ENCODE measurements around the gene CRYAB.
"Not testable (repeated sequence)": the region's sequence is repeated elsewhere in the genome, so short reads cannot be mapped to it uniquely, and the experiment has no call there.

The CRYAB gene

DNA sequence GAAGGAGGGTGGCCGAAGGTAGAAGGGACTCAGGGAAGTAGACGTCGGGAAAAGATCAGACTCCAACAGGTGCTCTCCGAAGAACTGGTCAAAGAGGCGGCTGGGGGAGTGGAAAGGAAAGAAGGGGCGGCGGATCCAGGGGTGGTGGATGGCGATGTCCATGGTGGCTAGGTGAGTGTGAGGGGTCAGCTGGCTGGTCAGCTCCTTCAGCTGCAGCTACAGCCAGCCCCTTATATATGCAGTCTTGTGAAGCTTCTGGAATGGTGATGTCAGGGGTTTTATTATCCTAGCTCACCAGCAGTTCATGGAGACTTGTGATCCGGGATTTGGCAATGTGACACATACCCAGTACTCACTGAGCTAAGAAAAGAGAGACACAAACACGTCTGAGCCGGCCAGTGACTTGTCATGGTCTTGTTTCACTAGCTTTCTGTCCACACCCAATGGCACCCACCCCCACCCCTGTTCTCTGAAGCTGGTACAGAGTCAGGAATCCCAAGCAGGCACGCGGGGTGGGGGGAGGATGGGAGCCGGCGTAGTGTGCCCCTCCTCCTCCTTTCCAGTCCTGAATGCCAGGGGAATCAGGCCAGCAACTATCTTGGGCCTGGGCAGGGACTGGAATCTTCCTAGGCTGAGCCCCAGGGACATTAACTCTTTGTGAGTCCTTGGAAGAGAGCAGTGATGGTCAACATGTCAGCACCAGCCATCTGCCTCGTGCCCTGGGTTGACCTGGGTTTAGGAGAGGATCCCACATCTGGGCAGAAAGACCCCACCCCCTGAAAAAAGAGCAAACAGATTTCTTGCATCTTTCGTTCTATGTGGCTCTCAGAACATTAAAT, at the start of gene CRYAB:
TSS of gene CRYAB (minus strand) at position 208 of the 839 bp plus-strand sequence. CDS start at position 162, 46 bp downstream.
- DNase-seq = no peak

- no peak for DNase-seq
Observed at GRCh38 chr11:111960916-111961315, 49.3 kb upstream of the CRYAB start.

- no peak for DNase-seq
Observed at GRCh38 chr11:111957663-111958444, 46.3 kb upstream of the CRYAB start.

DNA sequence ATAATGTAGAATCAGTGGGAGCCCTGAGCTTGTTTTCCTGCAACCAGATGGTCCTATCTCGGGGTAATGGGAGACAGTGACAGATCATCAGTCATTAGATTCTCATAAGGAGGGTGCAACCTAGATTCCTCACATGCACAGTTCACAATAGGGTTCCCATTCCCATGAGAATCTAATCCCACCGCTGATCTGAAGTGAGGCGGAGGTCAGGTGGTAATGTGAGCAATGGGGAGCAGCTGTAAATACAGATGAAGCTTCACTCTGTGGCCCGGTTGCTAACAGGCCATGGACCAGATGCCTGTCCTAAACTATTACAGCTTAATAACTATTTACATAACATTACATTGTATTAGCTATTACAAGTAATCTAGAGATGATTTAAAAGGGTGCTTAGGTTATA, 42.6 kb upstream of the CRYAB start:
- DNase-seq = no peak

- no peak for DNase-seq
Observed at GRCh38 chr11:111951565-111951964, 40.0 kb upstream of the CRYAB start.

GRCh38 chr11:111949519-111950426, 38.2 kb upstream of the CRYAB start:
- DNase-seq = no peak

- no peak for DNase-seq
Observed at GRCh38 chr11:111947143-111947542, 35.6 kb upstream of the CRYAB start.

- DNase-seq = no peak
Observed at GRCh38 chr11:111946499-111946898, 34.9 kb upstream of the CRYAB start.

DNA sequence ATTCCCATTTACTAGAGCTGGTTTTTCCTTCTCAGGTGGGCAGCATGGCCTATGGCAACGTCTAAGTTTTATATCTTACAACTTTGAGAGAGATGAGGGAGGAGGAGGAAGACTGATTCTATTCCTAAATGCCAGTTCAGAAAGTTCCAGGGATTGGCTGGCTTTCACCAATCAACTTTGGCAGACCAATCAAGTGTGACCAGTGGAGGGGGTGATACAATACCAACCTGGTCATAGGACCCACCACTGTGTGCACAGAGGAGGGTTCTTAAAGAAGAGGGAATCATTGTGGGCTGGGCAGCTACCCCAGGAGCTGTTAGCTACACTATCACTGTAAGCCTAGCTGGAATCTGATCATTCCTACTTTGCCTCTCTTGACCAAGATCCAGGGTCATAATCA, 33.6 kb upstream of the CRYAB start:
- DNase-seq = no peak

DNA sequence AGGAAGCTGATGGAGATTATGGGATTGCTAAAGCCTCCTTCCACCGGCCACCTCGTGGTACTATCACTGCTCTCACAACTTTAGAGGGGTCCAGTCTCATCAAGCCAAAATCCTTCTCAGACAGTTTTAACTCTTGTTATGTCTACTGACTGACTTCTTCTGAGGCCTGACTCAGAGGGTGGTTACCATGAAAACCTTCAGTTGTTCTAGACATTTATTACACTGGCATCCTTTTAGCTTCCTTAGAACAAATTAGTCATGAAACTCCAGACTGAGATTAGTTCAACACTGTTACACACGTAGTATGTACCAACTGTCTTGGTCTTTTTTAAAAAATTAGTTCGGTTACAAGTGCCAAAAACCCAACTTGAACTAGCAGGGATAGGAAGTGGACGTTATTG, 33.1 kb upstream of the CRYAB start:
- DNase-seq = no peak

- no peak for DNase-seq
Observed at GRCh38 chr11:111944139-111944538, 32.6 kb upstream of the CRYAB start.

DNA sequence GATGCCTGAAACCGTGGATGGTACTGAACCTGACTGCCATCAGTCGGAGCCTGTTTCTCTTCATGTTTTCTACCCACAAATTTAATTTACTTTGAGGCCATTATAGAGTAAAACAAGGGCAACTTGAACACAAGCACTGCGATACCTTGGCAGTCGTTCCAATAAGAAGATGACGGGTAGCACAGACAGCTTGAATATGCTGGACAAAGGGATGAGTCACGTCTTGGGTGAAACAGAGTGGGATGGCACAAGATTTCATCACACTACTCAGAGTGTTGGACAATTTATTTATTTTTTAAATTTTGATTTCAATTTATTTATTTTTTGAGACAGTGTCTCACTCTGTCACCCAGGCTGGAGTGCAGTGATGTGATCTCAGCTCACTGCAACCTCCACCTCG, 31.3 kb upstream of the CRYAB start:
- DNase-seq = no peak

DNA sequence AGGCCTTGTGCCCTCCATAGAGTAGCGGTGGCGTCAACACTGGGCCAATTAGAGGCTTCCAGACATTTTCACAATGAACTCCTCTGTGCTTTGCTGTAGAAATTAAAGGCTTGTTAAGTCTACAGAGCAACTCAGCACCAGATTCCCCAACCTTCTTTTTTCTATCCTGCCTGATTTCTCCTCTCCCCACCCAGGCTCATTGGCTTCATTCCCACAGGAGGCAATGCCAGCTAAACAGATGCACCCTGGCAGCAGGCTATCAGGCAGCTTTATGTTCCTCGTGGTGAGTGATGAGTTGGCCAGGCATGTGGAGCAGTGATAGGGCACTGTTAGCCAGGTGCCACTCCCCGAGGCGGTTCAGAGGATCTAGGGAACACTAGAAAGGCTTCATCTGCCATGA, 30.4 kb upstream of the CRYAB start:
- DNase-seq = no peak

- no peak for DNase-seq
Observed at GRCh38 chr11:111939836-111940604, 28.4 kb upstream of the CRYAB start.

DNA sequence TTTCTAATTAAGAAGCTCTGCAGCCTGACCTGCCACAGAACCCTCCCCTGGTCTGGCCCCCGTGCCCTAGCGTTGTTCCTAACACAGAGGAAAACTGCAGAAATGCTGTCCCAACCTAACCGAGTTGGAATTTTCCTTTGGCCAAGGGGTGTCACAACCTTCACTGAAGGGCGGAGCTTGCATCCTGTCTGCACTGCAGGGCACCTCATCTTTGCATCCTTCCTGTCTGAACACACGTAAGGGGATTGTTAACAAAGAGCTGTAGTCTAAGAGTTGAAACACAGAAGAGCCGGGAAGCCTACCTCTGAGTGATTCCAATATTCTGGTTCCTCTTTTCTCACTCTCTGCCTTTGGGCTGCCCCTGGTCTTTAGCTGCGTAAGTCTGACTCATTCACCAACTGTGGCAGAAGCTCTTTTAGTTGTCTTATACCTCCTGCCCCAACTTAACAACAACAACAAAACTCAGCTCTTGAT, 27.2 kb upstream of the CRYAB start:
- no peak for DNase-seq

DNA sequence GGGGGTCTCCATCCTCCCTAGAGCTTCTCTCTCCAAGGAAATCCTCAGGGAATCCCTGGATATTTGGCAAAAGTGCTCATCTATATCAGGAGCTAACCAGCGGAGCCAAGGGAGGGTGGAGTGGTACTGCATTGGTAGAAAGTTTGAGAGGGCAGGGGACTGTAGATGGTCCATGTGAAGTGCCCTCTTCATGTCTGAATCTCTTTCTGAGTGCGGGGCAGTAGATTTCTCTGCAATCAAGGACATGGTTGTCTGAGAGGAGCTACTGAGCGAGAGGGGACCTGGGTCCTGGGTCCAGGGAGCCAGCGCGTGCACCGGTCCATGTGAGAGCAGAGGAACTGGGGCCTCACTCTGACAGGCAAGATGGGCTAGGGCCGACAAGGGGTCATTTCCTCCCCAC, 26.3 kb upstream of the CRYAB start:
- no peak for DNase-seq

DNA sequence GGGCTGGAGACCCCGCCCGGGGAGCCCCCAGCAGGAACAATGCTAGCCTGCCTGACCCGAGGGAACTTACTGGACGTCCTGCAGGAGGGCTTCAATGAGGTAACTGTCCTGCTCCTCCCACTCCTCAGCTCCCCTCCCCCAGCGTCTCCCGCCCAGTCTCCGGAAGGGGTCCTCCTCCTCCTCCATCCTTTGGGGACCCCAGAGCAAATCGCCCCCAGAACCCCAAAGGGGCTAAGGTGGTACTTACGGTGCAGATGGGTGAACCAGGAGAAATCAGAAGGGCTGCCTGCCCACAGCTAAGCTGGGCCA, 25.8 kb upstream of the CRYAB start:
- DNase-seq = no peak

DNA sequence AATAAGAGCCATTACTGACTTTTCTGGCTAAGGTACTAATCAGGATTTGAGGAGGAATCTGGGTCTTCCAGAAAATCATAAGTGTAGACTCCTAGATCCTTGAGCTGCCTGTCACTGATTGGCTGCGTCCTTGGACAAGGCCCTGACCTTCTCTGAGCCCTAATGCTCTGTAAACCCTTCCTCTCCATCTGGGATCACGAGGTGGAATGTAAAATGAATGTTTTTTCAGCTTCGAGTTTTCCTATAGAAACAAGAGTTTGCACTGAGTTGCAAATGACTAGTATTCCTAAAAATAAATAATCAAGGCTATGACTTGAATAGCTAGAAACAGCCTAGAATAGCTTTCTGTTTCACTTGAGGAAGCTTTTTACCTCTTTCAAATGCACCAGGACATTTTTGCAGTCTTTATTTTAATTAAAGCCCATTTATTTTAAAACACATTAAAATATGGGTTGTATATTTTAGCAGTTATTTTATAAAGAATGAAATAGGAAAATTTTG, 24.5 kb upstream of the CRYAB start:
- DNase-seq = no peak

DNA sequence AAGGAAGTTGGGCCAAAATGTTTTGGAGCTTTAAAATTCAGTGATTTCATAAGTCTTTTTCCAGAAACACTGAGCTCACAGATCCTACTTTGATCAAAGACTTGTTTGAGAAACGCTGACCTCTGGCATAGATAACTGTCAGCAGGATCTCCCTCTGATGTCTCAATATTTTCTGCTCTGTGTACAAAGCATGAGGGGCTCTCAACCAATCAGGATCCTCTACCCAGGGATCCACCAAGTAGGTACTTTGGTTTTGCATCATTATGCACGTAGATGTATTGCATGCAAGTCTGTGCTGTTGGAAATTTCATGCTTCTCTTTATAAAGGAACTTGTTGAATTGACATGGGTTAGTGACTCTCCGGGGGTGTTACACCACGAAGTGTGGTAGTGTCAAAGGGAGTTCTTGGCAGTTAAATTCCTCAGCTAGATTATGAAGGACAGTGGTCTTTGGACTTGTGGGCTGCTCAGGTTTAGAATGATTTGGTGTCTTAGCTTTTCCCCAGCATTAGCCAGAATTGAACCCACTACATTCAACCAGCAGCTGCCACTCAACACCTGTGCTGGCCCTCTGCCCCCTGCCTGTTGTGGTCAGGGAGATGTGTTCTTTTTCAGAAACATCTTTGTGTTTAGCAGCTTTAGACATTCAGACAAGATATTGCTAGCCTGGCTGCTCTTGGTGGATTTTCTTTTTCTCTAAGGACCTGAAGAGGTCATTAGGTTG, 23.9 kb upstream of the CRYAB start:
- DNase-seq = no peak

GRCh38 chr11:111934306-111934705, 22.7 kb upstream of the CRYAB start:
- no peak for DNase-seq

DNA sequence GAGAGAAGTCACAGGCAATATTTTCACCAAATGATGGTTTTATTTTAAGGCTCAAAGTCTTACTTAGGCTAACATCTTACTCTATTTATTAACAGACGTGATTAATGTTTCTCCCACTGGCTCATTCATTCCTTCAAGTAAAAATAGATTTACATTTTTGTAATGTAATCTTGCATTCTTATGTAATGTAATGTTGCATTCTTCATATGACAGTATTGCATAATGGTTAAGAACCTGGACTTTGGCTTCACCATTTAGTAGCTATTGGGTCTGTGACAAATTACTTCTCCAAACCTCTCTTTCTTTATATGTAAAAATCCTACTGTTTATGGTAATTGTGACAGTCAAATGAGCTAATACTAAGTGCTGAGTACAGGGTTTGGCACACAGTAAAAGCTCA, 22.3 kb upstream of the CRYAB start:
- no peak for DNase-seq

DNA sequence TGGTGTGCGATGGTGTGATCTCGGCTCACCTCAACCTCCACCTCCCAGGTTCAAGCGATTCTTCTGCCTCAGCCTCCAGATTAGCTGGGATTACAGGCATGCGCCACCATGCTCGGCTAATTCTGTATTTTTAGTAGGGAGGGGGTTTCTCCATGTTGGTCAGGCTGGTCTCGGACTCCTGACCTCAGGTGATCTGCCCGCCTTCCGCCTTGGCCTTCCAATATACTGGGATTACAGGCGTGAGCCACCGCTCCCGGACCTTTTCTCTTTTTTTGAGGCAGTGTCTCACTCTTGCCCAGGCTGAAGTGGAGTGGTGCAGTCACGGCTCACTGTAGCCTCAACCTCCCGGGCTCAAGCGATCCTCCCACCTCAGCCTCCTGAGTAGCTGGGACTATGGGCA, 21.6 kb upstream of the CRYAB start:
- DNase-seq = not testable (repeated sequence)
